ENCODE results near the gene LAMC3. TPM values are rescaled to one million over a fixed set of nuclear protein-coding genes. Genes with fewer than 3 reads are reported as not detected.

The LAMC3 gene
- total and polyA plus RNA-seq, 5 donors from 2014 or later, result 0.37 to 1.2 (median 0.66) TPM

DNA sequence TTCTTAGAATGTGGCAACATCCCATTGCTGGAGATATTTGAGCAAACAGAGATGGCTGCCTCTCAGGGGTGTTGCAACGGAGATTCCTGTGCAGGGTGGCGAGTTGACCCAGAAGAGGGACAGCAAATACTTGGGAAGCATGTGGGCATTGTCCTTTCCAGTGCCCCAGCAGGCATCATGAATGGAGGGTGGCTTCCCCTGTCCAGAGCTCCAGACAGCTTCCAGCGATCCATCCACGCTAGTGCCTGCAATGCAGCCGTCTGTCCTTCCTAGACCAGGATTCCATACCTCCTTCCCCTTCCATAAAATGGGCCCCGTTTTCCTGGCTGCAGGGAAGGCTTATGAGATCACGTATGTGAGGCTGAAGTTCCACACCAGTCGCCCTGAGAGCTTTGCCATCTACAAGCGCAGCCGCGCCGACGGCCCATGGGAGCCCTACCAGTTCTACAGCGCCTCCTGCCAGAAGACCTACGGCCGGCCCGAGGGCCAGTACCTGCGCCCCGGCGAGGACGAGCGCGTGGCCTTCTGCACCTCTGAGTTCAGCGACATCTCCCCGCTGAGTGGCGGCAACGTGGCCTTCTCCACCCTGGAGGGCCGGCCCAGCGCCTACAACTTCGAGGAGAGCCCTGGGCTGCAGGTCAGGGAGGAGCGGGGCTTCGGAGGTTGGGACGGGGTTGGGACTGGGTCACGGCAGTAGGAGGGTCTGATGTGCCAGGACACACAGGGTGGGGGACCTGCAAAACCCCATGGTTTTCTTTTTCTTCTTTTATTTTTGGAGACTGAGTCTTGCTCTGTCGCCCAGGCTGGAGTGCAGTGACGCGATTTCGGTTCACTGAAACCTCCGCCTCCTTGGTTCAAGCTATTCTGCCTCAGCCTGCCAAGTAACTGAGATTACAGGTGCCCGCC lies 17.2 kb downstream of the LAMC3 start:
- H3K27me3 Mint-ChIP-seq, result peaks cover 5% of the 10 kb centered on the region
- no peak overlapping the region for H3K4me3 ChIP-seq (ENCODE audit: low read depth, low read length)
- DNase-seq (no peak), ATAC-seq (ENCODE audit: low read depth in 2 of 2) (no peak)
- no peak overlapping the region for H3K4me3 Mint-ChIP-seq
- H3K36me3 Mint-ChIP-seq, result no peaks in the 10 kb centered on the region
- H3K4me1 Mint-ChIP-seq, result no peaks in the 10 kb centered on the region
- H3K27me3 ChIP-seq (ENCODE audit: control insufficient read depth, insufficient read depth, low read length), result no peaks in the 10 kb centered on the region
- no peak overlapping the region for H3K27ac Mint-ChIP-seq
- H3K36me3 ChIP-seq (ENCODE audit: control insufficient read depth, insufficient read depth, low read length), result no peaks in the 10 kb centered on the region
- no peak overlapping the region for H3K27ac ChIP-seq (ENCODE audit: insufficient read depth, low read length, poor library complexity, severe bottlenecking)
- H3K9me3 ChIP-seq (ENCODE audit: control insufficient read depth in 2 of 2, low read length in 2 of 2), result no peaks in the 10 kb centered on the region
- no peaks in the 10 kb centered on the region for H3K9me3 Mint-ChIP-seq
- H3K4me1 ChIP-seq (ENCODE audit: control insufficient read depth, insufficient read depth, low read length, poor library complexity, severe bottlenecking), result no peaks in the 10 kb centered on the region

DNA sequence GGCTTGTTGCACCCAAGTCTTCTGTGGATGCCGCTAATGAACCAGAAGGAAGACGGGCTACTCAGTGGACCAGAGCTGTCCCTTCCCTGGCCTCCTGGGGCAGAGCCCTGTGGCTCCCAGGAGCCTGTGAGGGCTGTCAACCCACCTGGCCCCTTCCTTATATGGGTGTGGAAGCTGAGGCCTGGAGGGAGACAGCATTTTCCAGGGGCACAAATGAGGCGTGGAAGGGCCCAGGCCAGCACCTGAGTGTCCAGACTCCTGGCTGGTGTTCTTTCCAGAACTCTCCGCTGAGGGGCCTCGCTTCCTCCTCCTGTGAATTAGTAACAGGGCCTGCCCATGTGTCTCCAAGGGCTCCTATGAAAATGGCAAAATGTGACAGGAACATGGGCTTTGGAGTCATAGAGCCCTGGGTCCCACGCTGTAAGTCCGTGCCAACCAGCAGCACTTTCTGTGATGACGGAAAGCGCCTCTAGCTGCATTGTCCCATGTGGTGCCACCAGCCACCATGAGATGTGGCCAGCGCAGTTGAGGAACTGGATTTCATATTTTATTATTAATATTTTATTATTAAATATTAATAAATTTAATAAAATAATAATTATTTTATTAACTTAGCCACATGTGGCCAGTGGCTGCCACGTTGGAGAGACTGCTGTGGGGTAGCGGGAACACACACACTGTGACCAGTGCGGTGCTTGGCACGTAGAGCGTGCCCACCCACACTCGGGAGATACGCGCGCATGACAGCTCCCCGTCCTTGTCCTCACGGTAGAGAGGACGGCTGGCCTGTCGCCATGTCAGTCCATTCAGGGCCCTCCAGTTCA lies 18.3 kb downstream of the LAMC3 start:
- no peaks in the 10 kb centered on the region for H3K9me3 Mint-ChIP-seq

DNA sequence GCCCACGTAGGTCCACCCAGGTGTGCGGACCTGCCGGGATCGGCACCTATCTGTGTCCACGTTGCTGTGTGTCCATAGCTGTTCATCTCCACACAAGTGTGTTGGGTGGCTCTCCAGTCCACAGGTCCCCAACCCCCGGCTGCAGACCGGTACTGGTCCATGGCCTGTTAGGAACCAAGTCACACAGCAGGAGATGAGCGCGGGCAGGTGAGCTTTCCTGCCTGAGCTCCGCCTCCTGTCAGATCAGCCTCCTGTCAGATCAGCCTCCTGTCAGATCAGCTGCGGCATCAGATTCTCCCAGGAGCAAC lies 18.9 kb downstream of the LAMC3 start:
- Mint-ChIP-seq H3K4me1 (no peaks in the 10 kb centered on the region), H3K4me3 (no peak overlapping the region), H3K36me3 (no peaks in the 10 kb centered on the region), H3K9me3 (no peaks in the 10 kb centered on the region), H3K27me3 (peaks cover 5% of the 10 kb centered on the region), H3K27ac (no peak overlapping the region)
- ATAC-seq (ENCODE audit: low read depth in 2 of 2) (no peak), DNase-seq (no peak)
- Histone ChIP-seq H3K27ac (ENCODE audit: insufficient read depth, low read length, poor library complexity, severe bottlenecking) (no peak overlapping the region), H3K27me3 (ENCODE audit: control insufficient read depth, insufficient read depth, low read length) (no peaks in the 10 kb centered on the region), H3K4me3 (ENCODE audit: low read depth, low read length) (no peak overlapping the region), H3K9me3 (ENCODE audit: control insufficient read depth in 2 of 2, low read length in 2 of 2) (no peaks in the 10 kb centered on the region), H3K4me1 (ENCODE audit: control insufficient read depth, insufficient read depth, low read length, poor library complexity, severe bottlenecking) (no peaks in the 10 kb centered on the region), H3K36me3 (ENCODE audit: control insufficient read depth, insufficient read depth, low read length) (no peaks in the 10 kb centered on the region)

More for the DNA sequence above, 18.3 kb downstream of the LAMC3 start:
- no peaks in the 10 kb centered on the region for H3K36me3 ChIP-seq (ENCODE audit: control insufficient read depth, insufficient read depth, low read length)
- no peak overlapping the region for H3K27ac Mint-ChIP-seq
- no peak for DNase-seq
- no peaks in the 10 kb centered on the region for H3K36me3 Mint-ChIP-seq
- peaks cover 5% of the 10 kb centered on the region for H3K27me3 Mint-ChIP-seq
- no peak overlapping the region for H3K4me3 Mint-ChIP-seq
- no peak overlapping the region for H3K27ac ChIP-seq (ENCODE audit: insufficient read depth, low read length, poor library complexity, severe bottlenecking)
- H3K4me1 ChIP-seq (ENCODE audit: control insufficient read depth, insufficient read depth, low read length, poor library complexity, severe bottlenecking), result no peaks in the 10 kb centered on the region
- H3K4me1 Mint-ChIP-seq, result no peaks in the 10 kb centered on the region
- H3K9me3 ChIP-seq (ENCODE audit: control insufficient read depth in 2 of 2, low read length in 2 of 2), result no peaks in the 10 kb centered on the region
- H3K27me3 ChIP-seq (ENCODE audit: control insufficient read depth, insufficient read depth, low read length), result no peaks in the 10 kb centered on the region
- ATAC-seq (ENCODE audit: low read depth in 2 of 2), result no peak
- H3K4me3 ChIP-seq (ENCODE audit: low read depth, low read length), result no peak overlapping the region

- no peaks in the 10 kb centered on the region for H3K36me3 ChIP-seq (ENCODE audit: control insufficient read depth, insufficient read depth, low read length)
- Mint-ChIP-seq H3K27me3 (peaks cover 5% of the 10 kb centered on the region), H3K4me3 (no peak overlapping the region), H3K4me1 (no peaks in the 10 kb centered on the region), H3K9me3 (no peaks in the 10 kb centered on the region), H3K27ac (no peak overlapping the region), H3K36me3 (no peaks in the 10 kb centered on the region)
- no peak for DNase-seq
- no peak for ATAC-seq (ENCODE audit: low read depth in 2 of 2)
- H3K27me3 ChIP-seq (ENCODE audit: control insufficient read depth, insufficient read depth, low read length), result no peaks in the 10 kb centered on the region
- H3K4me3 ChIP-seq (ENCODE audit: low read depth, low read length), result no peak overlapping the region
- H3K9me3 ChIP-seq (ENCODE audit: control insufficient read depth in 2 of 2, low read length in 2 of 2), result no peaks in the 10 kb centered on the region
- H3K4me1 ChIP-seq (ENCODE audit: control insufficient read depth, insufficient read depth, low read length, poor library complexity, severe bottlenecking), result no peaks in the 10 kb centered on the region
- no peak overlapping the region for H3K27ac ChIP-seq (ENCODE audit: insufficient read depth, low read length, poor library complexity, severe bottlenecking)
Measured at GRCh38 chr9:131028221-131028884, 19.4 kb downstream of the LAMC3 start.

GRCh38 chr9:131028931-131029573 lies 20.1 kb downstream of the LAMC3 start:
- H3K4me1 Mint-ChIP-seq, result no peaks in the 10 kb centered on the region
- ATAC-seq (ENCODE audit: low read depth in 2 of 2) (no peak), DNase-seq (no peak)
- Histone ChIP-seq H3K27ac (ENCODE audit: insufficient read depth, low read length, poor library complexity, severe bottlenecking) (no peak overlapping the region), H3K9me3 (ENCODE audit: control insufficient read depth in 2 of 2, low read length in 2 of 2) (no peaks in the 10 kb centered on the region), H3K36me3 (ENCODE audit: control insufficient read depth, insufficient read depth, low read length) (no peaks in the 10 kb centered on the region), H3K27me3 (ENCODE audit: control insufficient read depth, insufficient read depth, low read length) (no peaks in the 10 kb centered on the region), H3K4me1 (ENCODE audit: control insufficient read depth, insufficient read depth, low read length, poor library complexity, severe bottlenecking) (no peaks in the 10 kb centered on the region), H3K4me3 (ENCODE audit: low read depth, low read length) (no peak overlapping the region)
- H3K9me3 Mint-ChIP-seq, result no peaks in the 10 kb centered on the region
- H3K36me3 Mint-ChIP-seq, result no peaks in the 10 kb centered on the region
- H3K4me3 Mint-ChIP-seq, result no peak overlapping the region
- H3K27ac Mint-ChIP-seq, result no peak overlapping the region
- peaks cover 5% of the 10 kb centered on the region for H3K27me3 Mint-ChIP-seq

- Mint-ChIP-seq H3K4me1 (no peaks in the 10 kb centered on the region), H3K27me3 (peaks cover under 1% of the 10 kb centered on the region), H3K27ac (no peak overlapping the region), H3K9me3 (no peaks in the 10 kb centered on the region), H3K36me3 (no peaks in the 10 kb centered on the region), H3K4me3 (no peak overlapping the region)
- no peaks in the 10 kb centered on the region for H3K27me3 ChIP-seq (ENCODE audit: control insufficient read depth, insufficient read depth, low read length)
- no peaks in the 10 kb centered on the region for H3K4me1 ChIP-seq (ENCODE audit: control insufficient read depth, insufficient read depth, low read length, poor library complexity, severe bottlenecking)
- ATAC-seq (ENCODE audit: low read depth in 2 of 2) (no peak), DNase-seq (no peak)
- no peak overlapping the region for H3K27ac ChIP-seq (ENCODE audit: insufficient read depth, low read length, poor library complexity, severe bottlenecking)
- no peak overlapping the region for H3K4me3 ChIP-seq (ENCODE audit: low read depth, low read length)
- H3K9me3 ChIP-seq (ENCODE audit: control insufficient read depth in 2 of 2, low read length in 2 of 2), result no peaks in the 10 kb centered on the region
- no peaks in the 10 kb centered on the region for H3K36me3 ChIP-seq (ENCODE audit: control insufficient read depth, insufficient read depth, low read length)
Measured at GRCh38 chr9:131029574-131029952, 20.6 kb downstream of the LAMC3 start.

- DNase-seq (no peak), ATAC-seq (ENCODE audit: low read depth in 2 of 2) (no peak)
- Histone ChIP-seq H3K27ac (ENCODE audit: insufficient read depth, low read length, poor library complexity, severe bottlenecking) (no peak overlapping the region), H3K36me3 (ENCODE audit: control insufficient read depth, insufficient read depth, low read length) (no peaks in the 10 kb centered on the region), H3K9me3 (ENCODE audit: control insufficient read depth in 2 of 2, low read length in 2 of 2) (no peaks in the 10 kb centered on the region), H3K4me1 (ENCODE audit: control insufficient read depth, insufficient read depth, low read length, poor library complexity, severe bottlenecking) (no peaks in the 10 kb centered on the region), H3K27me3 (ENCODE audit: control insufficient read depth, insufficient read depth, low read length) (no peaks in the 10 kb centered on the region), H3K4me3 (ENCODE audit: low read depth, low read length) (no peak overlapping the region)
- H3K4me1 Mint-ChIP-seq, result no peaks in the 10 kb centered on the region
- no peak overlapping the region for H3K27ac Mint-ChIP-seq
- H3K27me3 Mint-ChIP-seq, result no peaks in the 10 kb centered on the region
- no peak overlapping the region for H3K4me3 Mint-ChIP-seq
- H3K9me3 Mint-ChIP-seq, result no peaks in the 10 kb centered on the region
- no peaks in the 10 kb centered on the region for H3K36me3 Mint-ChIP-seq
Measured at GRCh38 chr9:131030239-131031004, 21.4 kb downstream of the LAMC3 start.

All from CD4-positive, CD25-positive, alpha-beta regulatory T cell (primary cell).